MM.1S (cell line): ENCODE results near the gene UGT1A5.

ENCODE experiments used
- DNase-seq: peaks from one replicate; pipeline ENCODE4 v3.0.0-alpha.2; 2015
- H2AFZ ChIP-seq: fragments of 300-600 bp; sonication (generic); 2 replicates; pipeline ENCODE4 v1.6.0; 2016; ENCODE audit warnings: antibody characterized with exemption, low read length
- H3F3A ChIP-seq: fragments of 300-600 bp; sonication (generic); 2 replicates; pipeline ENCODE4 v1.6.1; 2016; ENCODE audit warnings: mild to moderate bottlenecking, antibody characterized with exemption, low read length, moderate library complexity, mixed read lengths; ENCODE audit not compliant: insufficient read depth
- H3K27ac ChIP-seq: fragments of 300-600 bp; sonication (generic); 2 replicates; pipeline ENCODE4 v1.5.1; 2016; ENCODE audit warnings: mild to moderate bottlenecking, low read length
- H3K27me3 ChIP-seq: fragments of 300-600 bp; sonication (generic); replicated peaks from 2 replicates; pipeline ENCODE4 v1.6.0; 2016; ENCODE audit warnings: low read length; ENCODE audit not compliant: insufficient read depth
- H3K36me3 ChIP-seq: fragments of 300-600 bp; sonication (generic); replicated peaks from 2 replicates; pipeline ENCODE4 v1.6.1; 2016; ENCODE audit warnings: mild to moderate bottlenecking, low read length, mixed read lengths; ENCODE audit not compliant: insufficient read depth
- H3K4me1 ChIP-seq: fragments of 300-600 bp; sonication (generic); 2 replicates; pipeline ENCODE4 v1.6.1; 2016; ENCODE audit warnings: low read length, mixed read lengths
- H3K4me2 ChIP-seq: fragments of 300-600 bp; sonication (generic); 2 replicates; pipeline ENCODE4 v1.6.0; 2016; ENCODE audit warnings: low read depth, low read length
- H3K4me3 ChIP-seq: fragments of 300-600 bp; sonication (generic); 2 replicates; pipeline ENCODE4 v1.5.1; 2016; ENCODE audit warnings: low read length, mixed read lengths
- H3K79me2 ChIP-seq: fragments of 300-600 bp; sonication (generic); 2 replicates; pipeline ENCODE4 v1.6.1; 2016; ENCODE audit warnings: mixed run types, low read length, mixed read lengths
- H3K9ac ChIP-seq: fragments of 300-600 bp; sonication (generic); 2 replicates; pipeline ENCODE4 v1.6.1; 2016; ENCODE audit warnings: low read length, mixed read lengths
- H3K9me2 ChIP-seq: fragments of 300-600 bp; sonication (generic); replicated peaks from 2 replicates; pipeline ENCODE4 v1.6.1; 2016; ENCODE audit warnings: mild to moderate bottlenecking, low read length, mixed read lengths; ENCODE audit not compliant: insufficient read depth
- H3K9me3 ChIP-seq: fragments of 300-600 bp; sonication (generic); replicated peaks from 2 replicates; pipeline ENCODE4 v1.6.1; 2016; ENCODE audit warnings: mild to moderate bottlenecking, low read length, mixed read lengths; ENCODE audit not compliant: insufficient read depth
- H4K20me1 ChIP-seq: fragments of 300-600 bp; sonication (generic); 2 replicates; pipeline ENCODE4 v1.6.1; 2016; ENCODE audit warnings: mild to moderate bottlenecking, low read length, moderate library complexity, mixed read lengths; ENCODE audit not compliant: insufficient read depth
- CTCF ChIP-seq: fragments of 300-600 bp; sonication (generic); IDR thresholded peaks from 2 replicates; pipeline ENCODE4 v1.5.1; 2016; ENCODE audit warnings: antibody characterized with exemption, low read length, mixed read lengths
- EZH2 ChIP-seq: fragments of 300-600 bp; sonication (generic); optimal IDR thresholded peaks from 2 replicates; pipeline ENCODE3; 2017; ENCODE audit warnings: low read depth, mild to moderate bottlenecking, antibody characterized with exemption, low read length, mixed read lengths
- EZH2phosphoT487 ChIP-seq: fragments of 300-600 bp; sonication (generic); IDR thresholded peaks from 2 replicates; pipeline ENCODE4 v1.6.1; 2018; ENCODE audit warnings: antibody characterized with exemption, low read length

Gene UGT1A5

GRCh38 chr2:233684640-233685039 is 28.1 kb upstream of the UGT1A5 start:
- H4K20me1 ChIP-seq: no peaks in the 10 kb centered on the region
- H3K27ac ChIP-seq: no peak overlapping the region
- H3K4me2 ChIP-seq: no peak overlapping the region
- H3K4me1 ChIP-seq: 0 out of 2 replicates have a peak, but pooled peaks cover 5% of the 10 kb centered on the region
- no peak overlapping the region for H3K9ac ChIP-seq
- H3K4me3 ChIP-seq: no peak overlapping the region
- TF ChIP-seq EZH2 (no peak), EZH2phosphoT487 (no peak), CTCF (no peak)
- no peaks in the 10 kb centered on the region for H3F3A ChIP-seq
- no peak for DNase-seq
- H3K9me3 ChIP-seq: no peaks in the 10 kb centered on the region
- H3K79me2 ChIP-seq: no peaks in the 10 kb centered on the region
- H3K9me2 ChIP-seq: no peaks in the 10 kb centered on the region
- no peak overlapping the region for H2AFZ ChIP-seq
- no peaks in the 10 kb centered on the region for H3K27me3 ChIP-seq
- H3K36me3 ChIP-seq: no peaks in the 10 kb centered on the region

DNA sequence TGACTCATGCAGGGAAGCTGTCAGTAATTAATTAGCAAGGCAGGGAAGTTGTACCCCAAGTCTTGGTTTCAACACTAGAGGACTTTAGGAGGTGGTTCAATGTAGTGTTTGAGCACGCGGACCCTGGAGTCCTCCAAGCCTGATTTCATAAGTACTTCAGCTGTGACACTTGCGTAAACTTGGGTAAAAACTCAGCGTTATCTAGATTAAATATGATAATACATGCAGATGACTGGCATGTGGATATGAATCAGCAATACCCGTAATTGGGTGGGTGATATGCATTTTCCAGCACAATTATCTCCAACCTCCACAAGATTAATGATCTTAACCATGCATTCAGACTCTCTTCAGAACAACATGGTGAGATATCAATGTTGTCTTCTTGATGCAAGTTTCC is 25.8 kb upstream of the UGT1A5 start:
- Histone ChIP-seq H3K4me3 (no peak overlapping the region), H3K4me1 (0 out of 2 replicates have a peak, but pooled peaks cover 5% of the 10 kb centered on the region), H4K20me1 (no peaks in the 10 kb centered on the region), H3K36me3 (no peaks in the 10 kb centered on the region), H2AFZ (no peak overlapping the region), H3K79me2 (no peaks in the 10 kb centered on the region), H3K4me2 (no peak overlapping the region), H3K9me3 (no peaks in the 10 kb centered on the region), H3K9me2 (no peaks in the 10 kb centered on the region), H3K27me3 (no peaks in the 10 kb centered on the region), H3K27ac (no peak overlapping the region), H3F3A (no peaks in the 10 kb centered on the region), H3K9ac (no peak overlapping the region)
- no peak for DNase-seq
- TF ChIP-seq EZH2: no peak
- TF ChIP-seq CTCF: no peak
- no peak for TF ChIP-seq EZH2phosphoT487

DNA sequence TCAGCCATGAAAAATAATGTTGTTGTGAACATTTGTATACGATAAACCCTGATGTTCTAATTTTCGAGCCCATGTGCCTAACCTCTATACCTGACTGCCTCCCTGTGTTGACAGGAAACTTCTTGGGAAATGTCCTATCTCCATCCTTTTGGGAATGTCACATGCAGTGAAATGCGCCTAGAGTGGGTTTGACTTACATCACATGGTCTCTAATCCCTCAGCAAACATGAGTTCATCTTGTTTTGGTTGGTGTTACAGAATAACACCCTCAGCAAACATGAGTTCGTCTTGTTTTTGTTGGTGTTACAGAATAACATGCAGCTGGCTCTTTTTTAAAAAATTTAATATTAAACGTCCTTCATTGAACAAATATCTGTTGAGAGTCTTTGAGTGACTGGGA is 24.4 kb upstream of the UGT1A5 start:
- H3K9me2 ChIP-seq: no peaks in the 10 kb centered on the region
- H3K79me2 ChIP-seq: no peaks in the 10 kb centered on the region
- no peaks in the 10 kb centered on the region for H3K4me1 ChIP-seq
- H3F3A ChIP-seq: no peaks in the 10 kb centered on the region
- H3K27me3 ChIP-seq: no peaks in the 10 kb centered on the region
- H3K4me3 ChIP-seq: no peak overlapping the region
- no peak overlapping the region for H2AFZ ChIP-seq
- H3K4me2 ChIP-seq: no peak overlapping the region
- no peak for DNase-seq
- no peak overlapping the region for H3K27ac ChIP-seq
- H3K9me3 ChIP-seq: no peaks in the 10 kb centered on the region
- H4K20me1 ChIP-seq: no peaks in the 10 kb centered on the region
- TF ChIP-seq EZH2phosphoT487: no peak
- TF ChIP-seq EZH2: no peak
- no peak for TF ChIP-seq CTCF
- no peak overlapping the region for H3K9ac ChIP-seq
- H3K36me3 ChIP-seq: no peaks in the 10 kb centered on the region
